HCT116 (cell line): ENCODE data around the gene P2RY14. TPM values are rescaled to one million over a fixed set of nuclear protein-coding genes. Genes with fewer than 3 reads are reported as not detected.

Experiments
- ATAC-seq: fragments of 200-7000 bp; cut with Tn5 transposase; 2 replicates; pipeline ENCODE4 v1.9.1; 2020; ENCODE audit warnings: mild to moderate bottlenecking, moderate library complexity
- BruUV-seq: library from RNA; stranded (reverse); fragments of 400-500 nt; replicated peaks from 2 replicates; lab custom pipeline; 2021; lab: Mats Ljungman, UMichigan
- CTCF ChIA-PET: fragments of 300-600 bp; sonication (Branson Sonifier 250); formaldehyde crosslinking; loops from one replicate; lab custom pipeline; 2021; ENCODE audit warnings: antibody characterized with exemption; lab: Charles Lee
- POLR2A ChIA-PET: fragments of 300-600, 350-600 bp; sonication (Branson Sonifier 250); formaldehyde crosslinking; loops from one replicate; lab custom pipeline; 2021; ENCODE audit warnings: antibody characterized with exemption; lab: Charles Lee
- RAD21 ChIA-PET, 2 experiments: fragments of 300-600 bp; sonication (Branson Sonifier 250); formaldehyde crosslinking; loops; one replicate each; lab custom pipeline; 2023; ENCODE audit warnings: low total read pairs in 2 of 2; ENCODE audit not compliant: uncharacterized antibody in 2 of 2, unreplicated experiment in 2 of 2, low non-redundant PET in 1 of 2; lab: Charles Lee
- DNase-seq: peaks from one replicate; pipeline ENCODE4 v3.0.0-alpha.2; 2010; ENCODE audit warnings: low read depth, low spot score
- H2AFZ ChIP-seq: fragments of 200-600 bp; shearing (Covaris generic), sonication (generic); 2 replicates; pipeline ENCODE4 v1.6.1; 2017; ENCODE audit warnings: low read depth, mixed run types, mixed read lengths, antibody characterized with exemption, low read length; ENCODE audit not compliant: poor library complexity, severe bottlenecking
- H3K27ac ChIP-seq: 2 replicates; pipeline ENCODE4 v1.5.1; 2012; ENCODE audit warnings: low read depth, low read length
- H3K27me3 ChIP-seq: fragments of 200-600 bp; sonication (generic); 2 replicates; pipeline ENCODE4 v1.6.1; 2016; ENCODE audit warnings: mixed run types, low read length, mixed read lengths; ENCODE audit not compliant: insufficient read depth
- H3K36me3 ChIP-seq, 2 experiments: fragments of 200-500 bp in 1 of 2; fragments of 200-600 bp in 1 of 2; sonication (Bioruptor generic) in 1 of 2; sonication (generic) in 1 of 2; 2 replicates each; pipeline versions ENCODE4 v1.5.1 to v1.6.1; 2014 to 2016; ENCODE audit warnings: low read length in 2 of 2, inconsistent platforms in 1 of 2, mixed read lengths in 1 of 2, mixed run types in 1 of 2; ENCODE audit not compliant: insufficient read depth in 2 of 2, control insufficient read depth in 1 of 2
- H3K4me1 ChIP-seq, 2 experiments: fragments of 200-600 bp in 1 of 2; sonication (generic) in 1 of 2; 2 replicates each; pipeline versions ENCODE4 v1.5.1 to v1.6.1; 2012 to 2017; ENCODE audit warnings: low read length in 2 of 2, inconsistent platforms in 1 of 2, mild to moderate bottlenecking in 1 of 2, mixed read lengths in 1 of 2, mixed run types in 1 of 2, moderate library complexity in 1 of 2; ENCODE audit not compliant: insufficient read depth in 2 of 2, control insufficient read depth in 1 of 2
- H3K4me2 ChIP-seq: fragments of 200-600 bp; sonication (generic); 2 replicates; pipeline ENCODE4 v1.6.1; 2017; ENCODE audit warnings: mixed run types, low read length, mixed read lengths
- H3K4me3 ChIP-seq, 2 experiments: fragments of 200-600 bp in 1 of 2; sonication (generic) in 1 of 2; replicated peaks in 1 of 2; 2 replicates each; pipeline ENCODE4 v1.5.1; 2011 to 2016; ENCODE audit warnings: low read length in 2 of 2, control low read depth in 1 of 2, low read depth in 1 of 2, mild to moderate bottlenecking in 1 of 2, mixed read lengths in 1 of 2, mixed run types in 1 of 2
- H3K79me2 ChIP-seq: fragments of 200-600 bp; sonication (generic); 2 replicates; pipeline ENCODE4 v1.6.1; 2017; ENCODE audit warnings: mild to moderate bottlenecking, mixed run types, low read length, moderate library complexity, mixed read lengths; ENCODE audit not compliant: insufficient read depth
- H3K9ac ChIP-seq: fragments of 200-600 bp; sonication (generic); 2 replicates; pipeline ENCODE4 v1.6.1; 2016; ENCODE audit warnings: low read length, mixed read lengths
- H3K9me2 ChIP-seq: fragments of 200-600 bp; sonication (generic), shearing (Covaris generic); 2 replicates; pipeline ENCODE4 v1.6.1; 2017; ENCODE audit warnings: mixed run types, mild to moderate bottlenecking, moderate library complexity; ENCODE audit not compliant: insufficient read depth
- H3K9me3 ChIP-seq, 2 experiments: fragments of 200-500 bp in 1 of 2; fragments of 200-600 bp in 1 of 2; sonication (Bioruptor generic) in 1 of 2; sonication (generic) in 1 of 2; 2 replicates each; pipeline ENCODE4 v1.6.1; 2014 to 2017; ENCODE audit warnings: low read length in 2 of 2, mixed read lengths in 2 of 2, inconsistent platforms in 1 of 2, low read depth in 1 of 2, mild to moderate bottlenecking in 1 of 2, mixed run types in 1 of 2, moderate library complexity in 1 of 2; ENCODE audit not compliant: control insufficient read depth in 1 of 2, insufficient read depth in 1 of 2
- H4K20me1 ChIP-seq: fragments of 200-600 bp; sonication (generic), shearing (Covaris generic); 2 replicates; pipeline ENCODE4 v1.6.1; 2017; ENCODE audit warnings: mixed run types, mild to moderate bottlenecking, moderate library complexity; ENCODE audit not compliant: insufficient read depth
- CBX3 ChIP-seq: IDR thresholded peaks from 2 replicates; pipeline ENCODE4 v1.6.1; 2012; ENCODE audit warnings: low read depth
- EGR1 ChIP-seq: IDR thresholded peaks from 2 replicates; pipeline ENCODE4 v1.6.1; 2012; ENCODE audit warnings: low read depth
- EZH2 ChIP-seq: fragments of 200-600 bp; sonication (generic); IDR thresholded peaks from 2 replicates; pipeline ENCODE4 v1.6.1; 2017; ENCODE audit warnings: antibody characterized with exemption, mixed run types
- FOSL1 ChIP-seq: IDR thresholded peaks from 2 replicates; pipeline ENCODE4 v1.6.1; 2012; ENCODE audit warnings: low read depth
- JUND ChIP-seq: IDR thresholded peaks from 2 replicates; pipeline ENCODE4 v1.6.1; 2012
- MAX ChIP-seq: IDR thresholded peaks from 2 replicates; pipeline ENCODE4 v1.6.1; 2012
- POLR2AphosphoS5 ChIP-seq: IDR thresholded peaks from 2 replicates; pipeline ENCODE4 v1.6.1; 2011; ENCODE audit warnings: mild to moderate bottlenecking, low read depth, low read length, moderate library complexity
- REST ChIP-seq: IDR thresholded peaks from 2 replicates; pipeline ENCODE4 v1.6.1; 2012; ENCODE audit warnings: low read depth
- SIN3A ChIP-seq: IDR thresholded peaks from 2 replicates; pipeline ENCODE4 v1.6.1; 2012; ENCODE audit warnings: low read depth
- SRF ChIP-seq: IDR thresholded peaks from 2 replicates; pipeline ENCODE4 v1.6.1; 2012; ENCODE audit warnings: low read depth
- YY1 ChIP-seq: IDR thresholded peaks from 2 replicates; pipeline ENCODE4 v1.6.1; 2011; ENCODE audit warnings: low read length, low read depth, moderate library complexity, mild to moderate bottlenecking; ENCODE audit not compliant: insufficient replicate concordance; ENCODE audit errors: extremely low read depth
- intact Hi-C: fragments of 100-400 bp; cut with micrococcal nuclease; formaldehyde crosslinking; loops from 2 replicates; pipeline ENCODE4 v1.10.0; 2022
- total RNA-seq: library from RNA; stranded (reverse); gene quantifications from one replicate; pipeline ENCODE4 v1.2.1, GENCODE V29; 2021; ENCODE audit not compliant: unreplicated experiment

P2RY14 gene
- total RNA-seq, 1 experiment from 2014 or later = not detected

DNA sequence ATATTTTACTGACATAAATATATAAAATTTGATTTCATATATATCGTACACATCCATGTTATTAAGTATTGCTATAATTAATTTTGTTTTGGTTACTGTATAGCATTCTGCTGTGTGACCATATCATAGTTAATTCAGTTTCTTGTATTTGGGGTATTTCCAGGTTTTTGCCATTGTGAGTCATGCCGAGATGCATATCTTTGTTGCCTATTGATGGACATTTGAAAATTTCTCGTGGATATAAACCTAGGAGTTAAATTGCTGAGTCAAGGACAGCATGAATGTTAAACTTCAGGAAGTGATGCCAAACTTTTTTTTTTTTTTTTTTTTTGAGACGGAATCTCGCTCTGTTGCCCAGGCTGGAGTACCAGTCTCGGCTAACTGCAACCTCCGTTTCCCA lies 41.6 kb downstream of the P2RY14 start:
- Histone ChIP-seq H3K27me3 (no peaks in the 10 kb centered on the region), H3K4me2 (no peak overlapping the region), H3K4me1 (no peaks in the 10 kb centered on the region), H3K79me2 (no peaks in the 10 kb centered on the region), H3K4me3 (no peak overlapping the region), H2AFZ (no peak overlapping the region), H3K9me2 (no peaks in the 10 kb centered on the region), H4K20me1 (no peaks in the 10 kb centered on the region), H3K9me3 (no peaks in the 10 kb centered on the region), H3K9ac (no peak overlapping the region), H3K36me3 (no peaks in the 10 kb centered on the region), H3K27ac (no peak overlapping the region)
- ATAC-seq (no peak), DNase-seq (no peak)
- no TSS peak for BruUV-seq
- ChIA-PET CTCF (no interaction called here), POLR2A (no interaction called here), RAD21 (no interaction called here)
- intact Hi-C loops = no loop called here
- TF ChIP-seq REST (no peak), SRF (no peak), EGR1 (no peak), EZH2 (no peak), JUND (no peak), YY1 (no peak), MAX (no peak), FOSL1 (no peak), CBX3 (no peak), SIN3A (no peak), POLR2AphosphoS5 (no peak)
- TF ChIP-seq, all 23 proteins: peak for 0
